ENCODE data around the gene APBA1. TPM values are rescaled to one million over a fixed set of nuclear protein-coding genes. Genes with fewer than 3 reads are reported as not detected.

APBA1 gene
- polyA plus RNA-seq, 1 of the 3 experiments (the other 2 are of a cell fraction): 3.1 TPM

- H3K4me2 ChIP-seq: no peak overlapping the region
- no peaks in the 10 kb centered on the region for H3K9me3 ChIP-seq
- DNase-seq: no peak
- ChIA-PET POLR2A (no interaction called here), CTCF (no interaction called here)
- H3K36me3 ChIP-seq (replicated peaks in 1 of 2; ENCODE audit: control insufficient read depth in 1 of 2, insufficient read depth in 2 of 2, low read length in 1 of 2): no peaks in the 10 kb centered on the region
- peaks cover 2% of the 10 kb centered on the region for H3F3A ChIP-seq (replicated peaks; ENCODE audit: insufficient read depth)
- H2AFZ ChIP-seq (ENCODE audit: low read depth): no peak overlapping the region
- peaks cover 0 to 4% of the 10 kb centered on the region in 2 experiments; a peak in 3 of 4 replicates for H3K4me1 ChIP-seq (ENCODE audit: control insufficient read depth in 1 of 2, insufficient read depth in 2 of 2, low read depth in 1 of 2, low read length in 1 of 2)
- no peaks in the 10 kb centered on the region for H3K79me2 ChIP-seq (ENCODE audit: insufficient read depth)
- no peaks in the 10 kb centered on the region for H3K9me2 ChIP-seq
- H3K27me3 ChIP-seq (ENCODE audit: insufficient read depth): no peaks in the 10 kb centered on the region
- no peak overlapping the region for H3K27ac ChIP-seq (ENCODE audit: low read depth in 2 of 2, low read length in 1 of 2)
- no peak overlapping the region for H3K4me3 ChIP-seq (ENCODE audit: low read depth in 2 of 2, low read length in 1 of 2)
- H3K9ac ChIP-seq: no peak overlapping the region
- no peak for TF ChIP-seq TEAD4 (IDR thresholded peaks at IDR 0.05; ENCODE audit: borderline replicate concordance, insufficient read depth)
- TF ChIP-seq TAF1 (IDR thresholded peaks at IDR 0.05; ENCODE audit: borderline replicate concordance, low read depth, low read length): no peak
- no peak for TF ChIP-seq NFIC (IDR thresholded peaks at IDR 0.05; ENCODE audit: borderline replicate concordance)
- no peak for TF ChIP-seq MEF2A (IDR thresholded peaks at IDR 0.05; ENCODE audit: borderline replicate concordance, low read depth)
- TF ChIP-seq NRF1 (IDR thresholded peaks at IDR 0.05; ENCODE audit: low read depth, low read length): no peak
- TF ChIP-seq PBX3 (IDR thresholded peaks at IDR 0.05): no peak
- no peak for TF ChIP-seq FOXM1 (IDR thresholded peaks at IDR 0.05; ENCODE audit: low read depth)
- TF ChIP-seq JUND (IDR thresholded peaks at IDR 0.05): no peak
- TF ChIP-seq MAX (IDR thresholded peaks at IDR 0.05; ENCODE audit: low read depth): no peak
- TF ChIP-seq RXRA (IDR thresholded peaks at IDR 0.05; ENCODE audit: borderline replicate concordance, low read depth): no peak
- TF ChIP-seq MXI1 (IDR thresholded peaks at IDR 0.05; ENCODE audit: low read depth, low read length): no peak
- H4K20me1 ChIP-seq (ENCODE audit: insufficient read depth): no peaks in the 10 kb centered on the region
These were observed 63.0 kb downstream of the APBA1 start for GRCh38 chr9:69609156-69609555.

GRCh38 chr9:69606089-69606488 is 66.1 kb downstream of the APBA1 start:
- H3K4me3 ChIP-seq (ENCODE audit: low read depth in 2 of 2, low read length in 1 of 2): no peak overlapping the region
- H3K9me2 ChIP-seq: no peaks in the 10 kb centered on the region
- no peak for DNase-seq
- peaks cover 0 to 9% of the 10 kb centered on the region in 2 experiments; a peak in 3 of 4 replicates for H3K4me1 ChIP-seq (ENCODE audit: control insufficient read depth in 1 of 2, insufficient read depth in 2 of 2, low read depth in 1 of 2, low read length in 1 of 2)
- H3K36me3 ChIP-seq (replicated peaks in 1 of 2; ENCODE audit: control insufficient read depth in 1 of 2, insufficient read depth in 2 of 2, low read length in 1 of 2): no peaks in the 10 kb centered on the region
- 100% methylated on average over 5 of the region's 5 CpGs for WGBS (ENCODE audit: low lambda C conversion rate)
- H2AFZ ChIP-seq (ENCODE audit: low read depth): no peak overlapping the region
- H3K27me3 ChIP-seq (ENCODE audit: insufficient read depth): no peaks in the 10 kb centered on the region
- H4K20me1 ChIP-seq (ENCODE audit: insufficient read depth): no peaks in the 10 kb centered on the region
- H3K27ac ChIP-seq (ENCODE audit: low read depth in 2 of 2, low read length in 1 of 2): no peak overlapping the region
- no peaks in the 10 kb centered on the region for H3K9me3 ChIP-seq
- TF ChIP-seq TEAD4 (IDR thresholded peaks at IDR 0.05; ENCODE audit: borderline replicate concordance, insufficient read depth) (no peak), FOXJ3 (CRISPR knock-in tag; IDR thresholded peaks at IDR 0.05) (no peak), SMC3 (IDR thresholded peaks at IDR 0.05; ENCODE audit: low read depth, low read length) (no peak), ZBTB33 (IDR thresholded peaks at IDR 0.05; ENCODE audit: borderline replicate concordance, low read depth) (no peak), NFIC (IDR thresholded peaks at IDR 0.05; ENCODE audit: borderline replicate concordance) (no peak), PBX3 (IDR thresholded peaks at IDR 0.05) (no peak), NRF1 (IDR thresholded peaks at IDR 0.05; ENCODE audit: low read depth, low read length) (no peak)
- no peak overlapping the region for H3K9ac ChIP-seq
- H3F3A ChIP-seq (replicated peaks; ENCODE audit: insufficient read depth): peaks cover 4% of the 10 kb centered on the region
- no peaks in the 10 kb centered on the region for H3K79me2 ChIP-seq (ENCODE audit: insufficient read depth)
- ChIA-PET CTCF (no interaction called here), POLR2A (no interaction called here)
- H3K4me2 ChIP-seq: no peak overlapping the region
